ENCODE results near the gene TIMP3. TPM values are rescaled to one million over a fixed set of nuclear protein-coding genes. Genes with fewer than 3 reads are reported as not detected.

The TIMP3 gene
- total RNA-seq, 1 experiment from 2014 or later: 14.1 TPM

GRCh38 chr22:32900886-32901635 is 99.6 kb downstream of the TIMP3 start:
- Histone ChIP-seq H3K27me3 (replicated peaks; ENCODE audit: insufficient read depth, low read depth, low read length, poor library complexity) (no peaks in the 10 kb centered on the region), H3K4me1 (ENCODE audit: insufficient read depth, low read length, poor library complexity, severe bottlenecking) (no peaks in the 10 kb centered on the region), H3K27ac (ENCODE audit: low read depth, low read length, poor library complexity, severe bottlenecking) (no peak overlapping the region), H3K36me3 (ENCODE audit: insufficient read depth, low read length, poor library complexity, severe bottlenecking) (no peaks in the 10 kb centered on the region), H3K9me3 (ENCODE audit: low read depth, low read length, poor library complexity, severe bottlenecking) (no peaks in the 10 kb centered on the region), H3K4me3 (ENCODE audit: low read depth, low read length, poor library complexity, severe bottlenecking) (no peak overlapping the region)
- no TSS peak for BruUV-seq (replicated peaks)
- intact Hi-C loops (cut with micrococcal nuclease; ENCODE audit: unreplicated experiment): no loop called here
- ChIA-PET CTCF (no interaction called here), POLR2A (ENCODE audit: low non-redundant PET) (no interaction called here)
- DNase-seq (ENCODE audit: low spot score): no peak
- TF ChIP-seq CTCF (conservative IDR thresholded peaks at IDR 0.05; ENCODE audit: low read depth, low read length) (no peak), EZH2 (IDR thresholded peaks at IDR 0.05; ENCODE audit: borderline replicate concordance, low read depth, low read length, poor library complexity, severe bottlenecking) (no peak)

- no peak overlapping the region for H3K4me3 ChIP-seq (ENCODE audit: low read depth, low read length, poor library complexity, severe bottlenecking)
- H3K9me3 ChIP-seq (ENCODE audit: low read depth, low read length, poor library complexity, severe bottlenecking): no peaks in the 10 kb centered on the region
- no peaks in the 10 kb centered on the region for H3K27me3 ChIP-seq (replicated peaks; ENCODE audit: insufficient read depth, low read depth, low read length, poor library complexity)
- H3K36me3 ChIP-seq (ENCODE audit: insufficient read depth, low read length, poor library complexity, severe bottlenecking): no peaks in the 10 kb centered on the region
- no peak for DNase-seq (ENCODE audit: low spot score)
- H3K27ac ChIP-seq (ENCODE audit: low read depth, low read length, poor library complexity, severe bottlenecking): no peak overlapping the region
- BruUV-seq (replicated peaks): no TSS peak
- intact Hi-C loops (cut with micrococcal nuclease; ENCODE audit: unreplicated experiment): no loop called here
- no peak for TF ChIP-seq CTCF (conservative IDR thresholded peaks at IDR 0.05; ENCODE audit: low read depth, low read length)
- no peak for TF ChIP-seq EZH2 (IDR thresholded peaks at IDR 0.05; ENCODE audit: borderline replicate concordance, low read depth, low read length, poor library complexity, severe bottlenecking)
- no peaks in the 10 kb centered on the region for H3K4me1 ChIP-seq (ENCODE audit: insufficient read depth, low read length, poor library complexity, severe bottlenecking)
- POLR2A ChIA-PET (ENCODE audit: low non-redundant PET): no interaction called here
- CTCF ChIA-PET: no interaction called here
These were observed 100.4 kb downstream of the TIMP3 start for GRCh38 chr22:32901925-32902324.

GRCh38 chr22:32903507-32903906 is 102.0 kb downstream of the TIMP3 start:
- no peaks in the 10 kb centered on the region for H3K27me3 ChIP-seq (replicated peaks; ENCODE audit: insufficient read depth, low read depth, low read length, poor library complexity)
- H3K4me3 ChIP-seq (ENCODE audit: low read depth, low read length, poor library complexity, severe bottlenecking): no peak overlapping the region
- POLR2A ChIA-PET (ENCODE audit: low non-redundant PET): no interaction called here
- CTCF ChIA-PET: no interaction called here
- TF ChIP-seq EZH2 (IDR thresholded peaks at IDR 0.05; ENCODE audit: borderline replicate concordance, low read depth, low read length, poor library complexity, severe bottlenecking) (no peak), CTCF (conservative IDR thresholded peaks at IDR 0.05; ENCODE audit: low read depth, low read length) (no peak)
- DNase-seq (ENCODE audit: low spot score): no peak
- H3K36me3 ChIP-seq (ENCODE audit: insufficient read depth, low read length, poor library complexity, severe bottlenecking): no peaks in the 10 kb centered on the region
- H3K9me3 ChIP-seq (ENCODE audit: low read depth, low read length, poor library complexity, severe bottlenecking): no peaks in the 10 kb centered on the region
- intact Hi-C loops (cut with micrococcal nuclease; ENCODE audit: unreplicated experiment): no loop called here
- no TSS peak for BruUV-seq (replicated peaks)
- no peaks in the 10 kb centered on the region for H3K4me1 ChIP-seq (ENCODE audit: insufficient read depth, low read length, poor library complexity, severe bottlenecking)
- H3K27ac ChIP-seq (ENCODE audit: low read depth, low read length, poor library complexity, severe bottlenecking): no peak overlapping the region

Measured in A673 (cell line).